Spleen (tissue), 7 donors: ENCODE results near the gene GAS6.

Source experiments
- CTCF ChIP-seq, 11 experiments: fragments of 200-600 bp in 7 of 11; fragments of 450-650 bp in 4 of 11; sonication (generic) in 4 of 11; IDR thresholded peaks in 8 of 11; conservative IDR thresholded peaks in 3 of 11; 1 replicate in 7 of 11; 2 replicates in 4 of 11; pipeline versions ENCODE4 v1.4.0 to v1.8.0; 2016 to 2021; ENCODE audit warnings: antibody characterized with exemption in 11 of 11, inconsistent platforms in 4 of 11, mild to moderate bottlenecking in 1 of 11
- POLR2A ChIP-seq, 3 donors: fragments of 450-650 bp; IDR thresholded peaks; one replicate each; pipeline ENCODE4 v1.5.1; 2017; ENCODE audit warnings: antibody characterized with exemption in 3 of 3, mild to moderate bottlenecking in 1 of 3
- POLR2AphosphoS5 ChIP-seq, 3 donors: sonication (generic); formaldehyde crosslinking; IDR thresholded peaks; one replicate each; pipeline ENCODE4 v1.5.1; 2017; ENCODE audit warnings: antibody characterized with exemption in 3 of 3
- donor health status: DM: no; HTN: no; CAD: no; lungs with moderate emphysema.
- donor health status: DM: no; HTN: no; CAD: no.
- donor health status: DM: no; HTN: no; CAD: no.

GRCh38 chr13:113841353-113841650, 22.6 kb downstream of the GAS6 start:
- TF ChIP-seq CTCF (IDR thresholded peaks at IDR 0.05 in 8 of 11, conservative IDR thresholded peaks at IDR 0.05 in 3 of 11) (no peak), POLR2A (IDR thresholded peaks at IDR 0.05) (no peak), POLR2AphosphoS5 (IDR thresholded peaks at IDR 0.05) (no peak)
